GM19023 (cell line): ENCODE results near the gene ERC2.
"Not testable (repeated sequence)": the region's sequence is repeated elsewhere in the genome, so short reads cannot be mapped to it uniquely, and the experiment has no call there.

Experiments used
- ATAC-seq: cut with Tn5 transposase; IDR thresholded peaks from one replicate; pipeline ENCODE4 v1.9.1; 2021; ENCODE audit warnings: mild to moderate bottlenecking, moderate library complexity; ENCODE audit not compliant: unreplicated experiment

The ERC2 gene

DNA sequence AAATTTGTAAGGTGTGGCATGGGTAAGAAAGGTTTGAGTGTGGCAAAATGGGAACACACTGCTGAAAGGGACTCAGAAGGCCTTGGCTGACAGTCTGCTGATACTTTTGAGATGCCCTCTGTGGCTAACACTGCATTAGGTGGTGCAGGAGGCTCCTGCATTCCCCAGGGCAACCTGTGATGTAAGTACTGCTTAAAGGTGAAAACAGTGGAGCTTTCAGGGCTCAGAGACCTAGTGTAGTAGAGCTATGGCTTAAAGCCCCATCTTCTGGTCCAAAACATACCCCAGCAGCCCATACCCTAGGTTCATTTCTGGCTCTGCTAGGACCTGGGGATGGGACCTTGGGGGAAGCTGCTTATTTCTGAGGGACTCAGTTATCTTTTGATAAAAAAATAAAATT is 374.1 kb downstream of the ERC2 start:
- no peak for ATAC-seq

DNA sequence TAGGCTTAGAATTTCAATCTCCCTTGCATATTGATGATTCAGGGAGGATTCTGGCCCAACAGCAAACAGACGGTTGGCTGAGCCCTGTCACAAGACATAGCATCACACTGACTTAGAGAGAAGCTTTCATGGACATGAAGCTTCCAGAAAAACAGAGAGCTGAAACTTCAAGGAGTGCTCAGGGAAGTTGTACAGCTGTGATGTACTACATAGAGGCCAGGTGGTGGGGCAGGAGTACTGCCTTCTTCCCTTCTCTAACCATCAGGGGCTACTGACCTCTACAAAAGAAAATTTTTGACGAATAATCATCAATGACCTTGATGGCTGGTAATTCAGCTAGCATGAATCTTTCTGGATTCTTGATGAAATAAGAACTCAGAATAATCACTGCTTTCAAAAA is 378.5 kb downstream of the ERC2 start:
- ATAC-seq, result no peak

DNA sequence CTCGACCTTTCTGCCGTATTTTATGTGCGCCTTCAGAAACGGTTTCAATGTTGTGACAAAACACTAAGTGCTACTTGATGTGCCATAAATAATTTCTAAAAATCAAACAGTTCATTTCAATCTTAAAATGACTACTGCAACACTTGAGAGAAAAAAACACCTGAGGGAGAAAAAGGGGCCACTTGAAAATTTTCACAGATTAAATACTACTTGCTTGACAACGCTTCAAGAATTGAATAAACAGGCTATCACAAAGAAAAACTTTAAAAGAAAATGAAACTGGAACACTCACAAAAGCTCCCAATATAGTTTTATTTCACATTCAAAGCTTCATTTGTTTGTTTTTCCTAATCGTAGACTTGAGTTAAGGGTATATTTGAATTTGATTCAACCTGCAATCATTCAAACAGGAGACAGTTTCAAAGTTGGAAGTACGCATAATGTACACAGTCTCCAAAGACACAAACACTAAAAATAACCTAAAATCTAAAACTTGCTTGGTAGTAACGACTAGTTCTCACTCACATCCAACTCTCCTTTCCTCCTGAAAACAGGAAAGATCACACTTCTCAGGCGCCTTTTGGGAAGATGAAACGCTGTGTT is 380.7 kb downstream of the ERC2 start:
- ATAC-seq, result no peak

DNA sequence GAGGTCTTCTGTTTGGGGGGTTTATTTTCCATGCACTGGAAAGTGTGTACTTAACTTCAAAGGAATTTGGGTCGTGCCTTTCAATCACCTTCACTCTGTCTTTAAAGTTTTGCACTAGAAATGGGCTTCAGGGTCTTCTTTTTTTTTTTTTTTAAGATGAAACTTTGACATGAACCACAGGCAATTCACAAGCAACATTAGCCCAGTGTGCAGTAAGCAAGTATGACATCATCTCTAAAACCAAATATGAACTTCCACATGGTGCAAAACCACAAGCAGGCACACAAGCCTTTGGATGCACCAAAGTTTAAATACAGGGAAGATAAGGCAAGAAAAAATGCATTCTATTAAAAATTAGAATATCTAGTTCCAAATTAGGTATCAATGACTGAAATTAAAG is 381.9 kb downstream of the ERC2 start:
- ATAC-seq, result no peak

DNA sequence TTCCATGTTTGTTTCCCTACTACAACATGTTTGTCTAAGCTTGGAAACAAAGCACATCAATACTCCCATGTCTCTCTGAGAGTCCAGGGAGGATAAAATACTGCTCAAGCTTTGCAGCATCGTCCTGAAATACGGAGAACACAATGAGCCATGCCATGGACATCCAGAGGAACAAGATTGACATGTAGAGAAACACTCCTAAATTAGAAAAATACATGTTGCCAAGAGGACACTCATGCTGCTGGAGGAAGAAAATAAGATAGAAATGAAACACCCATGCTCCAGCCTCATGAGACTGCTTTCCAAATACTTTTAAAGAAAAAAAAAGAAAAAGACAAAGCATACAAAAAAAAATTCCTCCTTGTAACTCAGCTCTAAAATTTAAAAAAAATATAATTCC is 387.0 kb downstream of the ERC2 start:
- no peak for ATAC-seq

DNA sequence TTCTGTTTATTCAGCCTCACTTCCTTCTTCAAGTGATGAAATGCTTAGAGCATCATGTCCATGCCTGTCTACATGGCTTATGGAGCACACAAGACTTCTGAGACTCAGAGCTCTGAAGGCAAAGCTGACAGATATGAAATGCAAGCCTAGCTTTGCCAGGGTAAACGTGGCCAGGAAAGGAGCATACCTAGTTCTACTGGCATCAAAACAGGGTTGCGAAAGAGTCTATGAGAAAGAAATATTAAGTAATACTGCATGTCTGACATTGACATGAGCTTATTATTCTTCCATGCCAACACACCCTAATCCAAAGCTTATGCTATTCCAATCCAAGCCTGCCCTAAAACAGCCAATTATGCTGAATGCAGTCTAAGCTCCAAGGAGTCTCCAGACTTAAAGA is 391.5 kb downstream of the ERC2 start:
- no peak for ATAC-seq

DNA sequence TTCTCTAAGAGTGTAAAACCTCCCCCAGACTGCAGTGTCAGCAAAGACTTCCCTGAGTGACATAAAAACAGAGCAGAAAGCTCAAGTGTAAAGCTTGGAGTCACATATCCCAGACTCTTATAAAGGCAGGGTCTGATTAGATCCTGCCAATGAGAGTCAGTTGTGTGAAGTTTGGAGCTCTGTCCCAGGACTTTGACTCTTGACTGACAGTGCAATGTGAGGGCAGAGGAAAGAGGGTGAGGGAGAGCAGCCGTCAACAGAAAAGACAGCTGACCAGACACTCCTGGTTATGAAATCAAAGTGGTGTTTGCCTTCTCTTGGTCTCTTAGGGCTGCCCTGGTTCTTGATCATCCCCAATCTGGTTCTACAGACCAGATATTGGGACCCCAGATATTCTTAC is 393.2 kb downstream of the ERC2 start:
- ATAC-seq, result no peak

DNA sequence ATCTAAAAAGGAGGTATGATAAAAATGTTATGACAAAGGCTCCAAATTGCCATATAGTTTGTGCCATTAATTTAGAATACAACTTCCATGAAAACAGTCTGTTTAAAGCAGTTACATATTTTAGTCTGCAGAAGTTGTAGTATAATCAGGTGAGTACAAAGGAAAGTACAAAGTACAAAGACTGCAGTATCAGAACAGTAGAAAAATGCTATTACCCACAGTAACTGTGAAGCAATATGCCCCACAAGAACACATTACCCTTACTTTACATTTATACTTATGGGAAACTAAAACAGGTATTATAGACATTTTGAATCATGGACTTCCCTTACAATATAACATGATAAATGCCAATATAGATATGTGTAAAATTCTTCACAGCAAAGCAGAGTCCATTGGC is 398.5 kb downstream of the ERC2 start:
- no peak for ATAC-seq

DNA sequence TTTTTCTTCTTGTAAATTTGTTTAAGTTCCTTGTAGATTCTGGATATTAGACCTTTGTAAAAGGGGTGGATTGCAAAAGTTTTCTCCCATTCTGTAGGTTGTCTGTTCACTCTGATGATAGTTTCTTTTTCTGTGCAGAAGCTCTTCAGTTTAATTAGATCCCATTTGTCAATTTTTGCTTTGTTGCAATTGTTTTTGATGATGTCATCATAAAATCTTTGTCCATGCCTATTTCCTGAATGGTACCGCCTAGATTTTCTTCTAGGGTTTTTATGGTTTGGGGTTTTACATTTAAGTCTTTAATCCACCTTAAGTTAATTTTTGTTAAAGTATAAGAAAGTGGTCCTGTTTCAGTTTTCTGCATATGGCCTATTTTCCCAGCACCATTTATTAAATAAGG is 401.9 kb downstream of the ERC2 start:
- not testable (repeated sequence) for ATAC-seq

DNA sequence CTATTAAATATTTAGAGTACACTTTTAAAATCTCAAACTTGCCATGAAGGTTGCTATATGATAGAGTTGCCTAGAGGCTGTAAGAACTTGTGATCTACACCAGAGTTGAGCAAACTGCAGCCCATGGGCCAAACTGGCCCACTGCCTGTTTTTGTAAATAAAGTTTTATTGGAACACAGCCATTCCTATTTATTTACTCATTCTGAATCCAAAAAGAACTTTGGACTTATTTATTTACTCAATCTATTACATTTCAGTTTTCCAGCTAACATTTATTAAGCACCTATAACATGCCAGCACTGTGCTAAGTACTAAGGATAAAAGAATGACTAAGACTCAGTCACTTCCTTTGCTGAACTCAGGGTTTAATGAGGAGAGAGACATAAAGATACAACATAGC is 403.6 kb downstream of the ERC2 start:
- ATAC-seq, result no peak

DNA sequence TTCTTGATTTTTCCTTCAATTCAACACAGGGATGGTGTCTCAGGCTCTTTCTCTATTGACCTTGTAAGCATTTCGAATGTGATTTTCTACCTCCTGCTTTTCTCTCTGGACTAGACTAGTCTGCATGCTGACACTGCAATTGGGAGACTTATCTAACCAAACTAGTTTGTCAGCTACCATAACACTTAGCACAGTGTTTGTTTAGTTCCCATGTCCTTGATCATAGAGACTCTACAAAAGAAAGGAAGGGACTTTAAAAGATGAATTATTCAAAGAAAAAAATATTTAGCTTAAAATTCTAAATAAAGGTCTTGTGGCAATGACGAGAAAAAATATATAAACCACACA is 407.0 kb downstream of the ERC2 start:
- ATAC-seq, result no peak

DNA sequence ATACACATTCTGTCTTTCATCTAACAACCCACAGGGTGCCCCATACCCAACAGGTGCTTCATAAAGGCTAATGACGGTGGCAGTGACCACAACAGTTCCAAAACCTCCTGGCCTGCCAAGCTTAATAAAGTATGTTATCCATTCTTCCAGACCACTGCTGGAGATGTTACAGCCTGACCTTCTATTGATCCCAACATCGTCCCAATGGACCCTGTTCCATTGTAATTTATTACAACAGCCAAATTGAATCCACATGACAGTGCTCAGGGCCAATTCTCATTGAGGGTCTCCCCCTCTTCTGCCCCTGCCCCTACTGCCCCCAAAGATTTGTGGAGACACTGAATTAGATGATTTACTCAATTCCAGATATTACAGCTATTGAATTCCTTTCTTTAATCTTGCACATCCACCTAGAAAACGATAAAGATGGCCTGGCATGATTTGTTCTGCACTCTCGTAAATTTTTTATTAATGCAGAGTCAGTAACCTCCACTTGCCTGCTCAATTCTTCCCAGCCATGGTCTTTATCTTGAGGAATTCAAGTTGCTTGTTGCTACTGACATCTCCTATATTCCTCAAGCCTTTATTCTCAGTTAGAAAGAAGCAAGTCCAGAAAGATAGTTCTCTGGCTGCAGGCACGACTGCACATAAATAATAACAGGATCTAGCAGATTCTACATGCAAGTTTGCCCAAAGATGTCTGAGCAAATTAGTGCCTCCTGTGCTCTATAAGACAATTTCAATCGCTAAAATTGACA is 407.6 kb downstream of the ERC2 start:
- ATAC-seq, result no peak

DNA sequence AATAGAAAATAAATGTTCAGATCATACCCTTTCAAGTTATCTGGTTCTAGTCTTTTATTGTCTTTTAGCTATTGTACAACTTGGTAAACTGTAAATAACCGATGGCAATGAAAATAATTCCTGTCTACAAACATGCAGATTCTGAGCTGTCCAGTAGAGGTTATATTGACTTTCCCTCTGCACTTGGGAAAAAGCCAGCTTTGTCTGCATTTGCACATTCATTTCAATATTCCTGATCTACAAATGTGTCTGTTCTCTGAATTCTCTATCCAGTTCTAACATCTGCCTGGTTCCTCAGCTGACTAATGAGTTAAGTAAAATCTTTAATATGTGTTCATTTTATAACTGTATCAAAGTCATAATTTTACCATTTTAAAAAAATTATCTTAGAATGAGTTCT is 408.5 kb downstream of the ERC2 start:
- no peak for ATAC-seq

DNA sequence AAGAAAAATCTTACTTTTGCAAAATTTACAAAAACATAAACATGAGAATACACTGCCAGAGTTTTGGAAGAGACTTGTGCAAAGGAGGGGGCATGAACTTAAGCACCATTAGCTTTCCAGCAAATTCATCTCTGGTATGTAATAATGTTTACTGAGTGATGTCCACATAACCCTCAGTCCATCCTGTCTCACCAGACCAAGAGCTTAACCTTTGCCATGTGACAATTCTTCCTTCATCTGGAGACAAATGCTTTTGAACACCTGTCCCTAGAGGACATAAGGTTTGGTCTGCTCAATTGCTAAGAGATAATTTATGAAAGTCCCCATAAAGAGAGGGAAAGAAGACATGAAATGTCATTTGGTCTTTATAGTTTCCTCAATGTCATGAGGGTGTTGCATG is 412.3 kb downstream of the ERC2 start:
- no peak for ATAC-seq

DNA sequence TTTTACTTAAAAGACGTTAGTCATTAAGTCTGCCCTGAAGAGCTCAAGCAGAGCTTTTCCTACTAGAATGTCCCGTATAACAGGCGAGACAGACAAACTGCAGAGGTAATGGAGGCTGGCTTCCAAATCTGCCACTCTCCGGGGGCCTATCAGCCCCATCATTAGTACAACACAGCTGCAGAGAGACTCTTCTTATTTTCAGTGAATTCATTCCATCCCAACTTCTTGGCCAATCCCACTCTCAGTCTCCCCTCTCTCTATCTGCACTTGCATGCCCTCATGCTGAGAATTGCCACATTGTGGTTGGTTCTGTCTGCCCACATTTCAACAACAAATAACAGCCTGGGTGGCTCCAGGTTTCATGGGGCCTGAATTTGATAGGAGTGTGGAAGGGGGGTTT is 412.7 kb downstream of the ERC2 start:
- no peak for ATAC-seq

DNA sequence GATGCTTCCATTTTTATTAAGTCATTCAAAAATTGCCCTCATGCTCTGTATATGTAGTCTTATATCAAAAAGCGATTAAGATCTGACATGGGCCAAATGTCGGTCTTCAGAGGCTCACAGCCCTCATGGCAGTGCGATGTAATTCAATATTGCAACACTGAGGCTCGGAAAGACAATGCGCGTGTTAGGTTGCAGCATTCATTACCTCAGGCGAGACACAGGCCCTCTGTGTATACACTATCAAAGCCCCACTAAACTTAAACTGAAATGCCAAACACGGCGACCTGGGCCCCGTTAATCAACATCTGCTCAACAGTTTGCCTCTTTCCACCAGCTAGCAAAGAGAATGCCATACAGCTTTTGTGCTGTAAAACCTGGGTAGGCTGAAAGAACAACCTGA is 413.4 kb downstream of the ERC2 start:
- ATAC-seq, result no peak

DNA sequence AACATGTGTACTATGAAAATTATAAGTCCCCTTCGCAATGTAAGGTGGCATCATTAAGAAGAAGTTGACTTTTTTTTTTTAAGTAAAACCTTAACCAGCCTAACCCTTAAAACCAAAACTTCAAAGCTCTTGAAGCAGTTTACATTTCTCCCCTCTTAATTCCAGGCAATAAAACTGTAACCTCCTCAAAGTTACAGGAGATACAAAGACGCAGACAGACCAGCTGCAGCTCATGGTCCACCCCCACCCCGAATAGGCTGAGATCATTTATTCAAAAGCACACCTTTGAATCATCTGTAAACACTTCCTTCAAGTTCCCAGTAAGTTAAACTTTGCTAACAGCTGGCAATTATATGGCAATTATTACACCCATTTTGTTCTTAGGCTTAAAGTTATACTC is 414.5 kb downstream of the ERC2 start:
- ATAC-seq, result no peak

DNA sequence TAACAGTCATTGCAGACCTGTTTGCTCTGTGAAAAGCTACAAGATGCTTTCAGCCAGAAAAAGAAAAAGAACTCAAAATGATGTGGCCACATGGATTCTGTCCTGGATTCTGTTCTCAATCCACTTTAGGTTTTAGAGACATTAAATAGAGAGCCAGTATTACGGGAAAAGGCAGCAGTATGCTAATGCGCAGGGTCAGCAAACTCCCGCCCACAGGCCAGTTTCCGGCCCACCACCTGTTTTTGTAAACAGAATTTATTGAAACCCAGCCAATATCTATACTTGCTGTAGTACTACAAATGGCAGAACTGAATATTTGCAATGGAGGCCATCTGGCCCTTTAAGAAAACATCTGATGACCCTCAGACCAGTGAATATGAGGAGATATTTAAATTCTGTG is 416.1 kb downstream of the ERC2 start:
- no peak for ATAC-seq

DNA sequence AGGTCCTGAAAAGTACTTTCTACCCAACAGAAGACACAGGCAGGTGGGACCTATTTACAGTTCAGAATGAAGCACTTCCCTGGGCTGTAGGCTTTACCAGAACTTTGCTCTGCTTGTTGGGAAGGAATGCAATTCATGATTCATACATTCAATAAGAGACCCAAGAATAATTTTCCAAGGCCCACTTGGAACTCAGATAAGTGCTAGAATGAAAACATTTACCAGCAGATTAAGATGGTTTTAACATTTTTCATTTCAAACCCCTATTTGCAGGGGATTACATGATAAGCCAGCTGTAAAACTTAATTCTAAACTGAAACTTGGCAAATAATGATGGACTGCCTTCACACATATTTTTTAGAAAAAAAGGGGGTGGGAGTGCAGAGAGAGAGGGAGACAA is 417.2 kb downstream of the ERC2 start:
- no peak for ATAC-seq

DNA sequence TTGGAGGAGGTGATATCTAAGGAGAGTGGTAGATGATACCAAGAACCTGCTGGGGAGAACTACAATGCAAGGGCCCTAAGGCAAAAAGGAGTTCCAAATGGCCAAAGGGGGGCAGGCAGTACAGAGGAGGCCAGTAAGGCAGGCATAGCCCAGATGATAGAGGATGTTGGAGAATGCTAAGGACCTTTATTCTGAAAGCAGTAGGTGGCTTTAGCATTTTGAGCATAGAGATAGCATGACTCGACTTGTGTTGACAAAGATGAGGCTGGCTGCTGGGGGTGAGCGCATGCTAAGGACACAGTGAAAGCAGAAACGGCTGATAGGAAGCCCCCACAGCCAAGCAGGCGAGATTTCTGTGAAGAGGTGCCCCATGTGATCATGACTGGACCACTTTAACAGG is 419.3 kb downstream of the ERC2 start:
- ATAC-seq, result no peak

DNA sequence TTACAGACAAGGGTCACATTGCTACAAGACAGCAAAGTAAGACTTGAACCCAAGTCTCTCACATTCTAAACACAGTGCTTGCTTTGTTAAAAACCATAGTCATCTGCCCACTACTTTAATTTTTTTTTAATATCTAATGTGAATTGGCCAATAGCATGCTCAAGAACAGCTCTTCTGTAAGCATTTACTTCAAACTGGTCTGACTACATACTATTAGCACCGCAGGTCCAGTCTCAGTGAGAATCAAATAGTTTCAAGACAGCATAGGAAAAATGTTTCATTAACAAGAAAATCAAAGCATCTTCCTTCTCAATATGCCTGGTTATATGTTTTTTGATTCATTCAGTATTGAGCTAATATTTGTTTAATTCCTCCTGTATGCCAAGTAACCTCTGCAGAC is 419.9 kb downstream of the ERC2 start:
- no peak for ATAC-seq

DNA sequence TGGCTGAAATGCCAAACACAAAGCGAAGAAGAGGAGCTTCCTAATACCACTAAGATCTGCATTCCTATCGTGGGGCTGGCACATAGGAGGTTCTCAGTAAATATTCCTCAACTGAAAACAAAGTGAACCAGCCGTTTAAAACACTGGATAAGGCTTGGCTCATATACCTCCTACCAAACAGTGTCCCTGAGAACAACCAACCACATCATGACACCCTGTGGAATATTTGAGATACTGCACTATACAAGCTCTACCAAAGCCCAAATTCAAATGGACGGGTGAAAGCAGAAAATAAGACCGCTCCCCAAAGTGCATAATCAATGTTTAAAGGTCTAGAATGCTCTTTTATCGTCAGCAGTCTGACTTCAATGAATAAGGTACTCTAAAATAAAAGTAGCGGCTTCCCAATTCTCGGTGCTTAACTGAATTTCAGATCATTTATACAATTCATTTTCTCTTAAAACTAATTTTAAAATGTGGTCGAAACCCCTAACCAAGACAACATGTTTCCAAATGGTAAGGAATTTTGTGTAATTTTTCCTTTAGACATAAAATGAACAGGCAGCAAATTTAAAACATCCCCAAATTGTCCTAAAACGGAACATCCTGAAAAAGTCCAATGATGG is 425.8 kb downstream of the ERC2 start:
- ATAC-seq, result no peak

DNA sequence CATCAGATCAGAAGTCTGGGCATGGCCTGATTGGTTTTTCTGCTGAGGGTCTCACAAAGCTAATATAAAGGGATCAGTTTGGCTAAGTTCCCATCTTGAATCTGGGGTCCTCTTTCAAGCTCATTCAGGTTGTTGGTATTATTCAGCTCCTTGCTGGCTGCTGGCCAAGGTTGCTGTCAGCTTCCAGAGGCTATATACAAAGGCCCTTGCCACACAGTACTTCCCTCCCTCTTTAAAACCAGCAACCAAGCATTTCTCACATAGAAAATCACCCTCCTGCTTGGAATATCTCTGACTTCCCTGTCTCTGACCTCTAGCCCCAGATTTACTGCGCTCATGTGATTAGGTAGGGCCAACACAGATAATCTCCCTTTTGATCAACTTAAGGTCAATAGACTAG is 442.9 kb downstream of the ERC2 start:
- no peak for ATAC-seq
